Liver (tissue), 10 donors: ENCODE results near the gene NF1. TPM values are rescaled to one million over a fixed set of nuclear protein-coding genes. Genes with fewer than 3 reads are reported as not detected.
A peak's percentile ranks its signal among the peaks of the same experiment; 100 is the strongest.

ENCODE experiments used
- DNase-seq: peaks from one replicate; pipeline ENCODE4 v3.0.0-alpha.2; 2017; ENCODE audit warnings: low spot score
- H3K27ac ChIP-seq, 2 donors: one replicate each; pipeline ENCODE4 v1.7.0; 2013; ENCODE audit warnings: inconsistent platforms in 2 of 2, low read length in 2 of 2, control low read depth in 1 of 2, low read depth in 1 of 2, mild to moderate bottlenecking in 1 of 2
- H3K27me3 ChIP-seq, 4 donors: one replicate each; pipeline versions ENCODE4 v1.6.1 to v1.7.0; 2013; ENCODE audit warnings: low read length in 3 of 4, inconsistent platforms in 1 of 4, mild to moderate bottlenecking in 1 of 4, moderate library complexity in 1 of 4; ENCODE audit not compliant: control insufficient read depth in 4 of 4, insufficient read depth in 4 of 4
- H3K36me3 ChIP-seq, 4 donors: one replicate each; pipeline versions ENCODE4 v1.6.1 to v1.7.0; 2013; ENCODE audit warnings: low read length in 3 of 4, mild to moderate bottlenecking in 3 of 4, low read depth in 1 of 4, moderate library complexity in 1 of 4; ENCODE audit not compliant: control insufficient read depth in 4 of 4, insufficient read depth in 3 of 4
- H3K4me1 ChIP-seq, 4 donors: one replicate each; pipeline versions ENCODE4 v1.6.1 to v1.7.0; 2013; ENCODE audit warnings: low read length in 3 of 4, mild to moderate bottlenecking in 3 of 4, moderate library complexity in 1 of 4; ENCODE audit not compliant: control insufficient read depth in 4 of 4, insufficient read depth in 4 of 4
- H3K4me3 ChIP-seq, 3 donors: one replicate each; pipeline versions ENCODE4 v1.6.1 to v1.7.0; 2013; ENCODE audit warnings: low read length in 3 of 3, control low read depth in 1 of 3, low read depth in 1 of 3, mild to moderate bottlenecking in 1 of 3
- H3K9ac ChIP-seq, 2 donors: one replicate each; pipeline ENCODE4 v1.7.0; 2013; ENCODE audit warnings: low read length in 2 of 2, mild to moderate bottlenecking in 2 of 2, moderate library complexity in 2 of 2, control low read depth in 1 of 2, low read depth in 1 of 2
- H3K9me3 ChIP-seq, 4 donors: one replicate each; pipeline versions ENCODE4 v1.6.1 to v1.7.0; 2013; ENCODE audit warnings: low read length in 3 of 4; ENCODE audit not compliant: control insufficient read depth in 4 of 4
- ATF3 ChIP-seq: IDR thresholded peaks from 2 replicates; pipeline ENCODE4 v1.6.1; 2016; ENCODE audit warnings: antibody characterized with exemption
- EGR1 ChIP-seq, 2 donors: IDR thresholded peaks; 2 replicates each; pipeline ENCODE4 v1.6.1; 2016 to 2018; ENCODE audit warnings: antibody characterized with exemption in 2 of 2, low read depth in 2 of 2
- FOXA1 ChIP-seq: IDR thresholded peaks from 2 replicates; pipeline ENCODE4 v1.6.1; 2016; ENCODE audit warnings: antibody characterized with exemption
- FOXA2 ChIP-seq: IDR thresholded peaks from 2 replicates; pipeline ENCODE4 v1.6.1; 2016; ENCODE audit warnings: antibody characterized with exemption
- GABPA ChIP-seq, 2 donors: IDR thresholded peaks in 1 of 2; conservative IDR thresholded peaks in 1 of 2; 2 replicates each; pipeline ENCODE4 v1.6.1; 2016; ENCODE audit warnings: antibody characterized with exemption in 2 of 2, mild to moderate bottlenecking in 1 of 2, moderate library complexity in 1 of 2
- HNF4A ChIP-seq, 2 donors: conservative IDR thresholded peaks; 2 replicates each; pipeline ENCODE4 v1.6.1; 2016; ENCODE audit warnings: antibody characterized with exemption in 2 of 2, mild to moderate bottlenecking in 2 of 2
- HNF4G ChIP-seq: IDR thresholded peaks from 2 replicates; pipeline ENCODE4 v1.6.1; 2016; ENCODE audit warnings: antibody characterized with exemption
- JUND ChIP-seq, 2 donors: IDR thresholded peaks; 2 replicates each; pipeline ENCODE4 v1.6.1; 2016; ENCODE audit warnings: antibody characterized with exemption in 2 of 2
- NR2F2 ChIP-seq: IDR thresholded peaks from 2 replicates; pipeline ENCODE4 v1.6.1; 2016; ENCODE audit warnings: antibody characterized with exemption
- RAD21 ChIP-seq, 2 donors: IDR thresholded peaks; 2 replicates each; pipeline ENCODE4 v1.6.1; 2016; ENCODE audit warnings: antibody characterized with exemption in 2 of 2, mild to moderate bottlenecking in 2 of 2
- RXRA ChIP-seq, 2 donors: IDR thresholded peaks; 2 replicates each; pipeline ENCODE4 v1.6.1; 2017 to 2018; ENCODE audit warnings: antibody characterized with exemption in 2 of 2, mild to moderate bottlenecking in 1 of 2
- SP1 ChIP-seq: IDR thresholded peaks from 2 replicates; pipeline ENCODE4 v1.6.1; 2018; ENCODE audit warnings: antibody characterized with exemption, mild to moderate bottlenecking
- TAF1 ChIP-seq: conservative IDR thresholded peaks from 2 replicates; pipeline ENCODE4 v1.6.1; 2016; ENCODE audit warnings: antibody characterized with exemption, mild to moderate bottlenecking
- YY1 ChIP-seq: IDR thresholded peaks from 2 replicates; pipeline ENCODE4 v1.6.1; 2016; ENCODE audit warnings: antibody characterized with exemption, mild to moderate bottlenecking
- ZBTB33 ChIP-seq: IDR thresholded peaks from 2 replicates; pipeline ENCODE4 v1.6.1; 2016; ENCODE audit warnings: antibody characterized with exemption
- WGBS: extraction: QIAGEN DNeasy Blood & Tissue Kit; methylation state at CpG from one replicate; pipeline ENCODE4 v1.1.7; 2013; 5-methylcytosine and 5-hydroxymethylcytosine counted together
- polyA plus RNA-seq, 2 donors: library from polyadenylated mRNA; stranded (reverse) in 1 of 2; unstranded in 1 of 2; fragments of 200-250 nt in 1 of 2; fragments of >200 nt in 1 of 2; fragmentation: Nextera tagmentation in 1 of 2; extraction: Ambion mirVana in 1 of 2; gene quantifications; one replicate each; pipeline versions ENCODE4 v1.2.1 to v1.2.3, GENCODE V29; 2013 to 2015
- small RNA-seq: library from RNA; depleted of rRNA; stranded (forward); fragments of <200 nt; gene quantifications from one replicate; pipeline ENCODE3, GENCODE V24; 2014
- total RNA-seq, 2 donors: library from RNA; depleted of rRNA; stranded (reverse); fragments of >200 nt; gene quantifications; one replicate each; pipeline ENCODE4 v1.2.3, GENCODE V29; 2014
- TF ChIP-seq, protein P1 (sequence below): IDR thresholded peaks from 2 replicates; pipeline ENCODE4 v1.6.1; 2016; ENCODE audit warnings: antibody characterized with exemption
- TF ChIP-seq, protein P2 (sequence below): IDR thresholded peaks from 2 replicates; pipeline ENCODE4 v1.6.1; 2016; ENCODE audit warnings: antibody characterized with exemption, mild to moderate bottlenecking
- TF ChIP-seq, protein P3 (sequence below): fragments of 150-350 bp; IDR thresholded peaks from 2 replicates; pipeline ENCODE4 v1.5.1; 2017; ENCODE audit warnings: improper control_type of control experiment, low read depth, low read length; ENCODE audit not compliant: missing input control
- donor health status: healthy.
- donor health status: healthy.
- donor health status: healthy.
- donor health status: healthy.
- donor health status: healthy.

Gene NF1
- total and polyA plus RNA-seq, 4 donors = 4.6 to 42.6 (median 13.5) TPM

DNA sequence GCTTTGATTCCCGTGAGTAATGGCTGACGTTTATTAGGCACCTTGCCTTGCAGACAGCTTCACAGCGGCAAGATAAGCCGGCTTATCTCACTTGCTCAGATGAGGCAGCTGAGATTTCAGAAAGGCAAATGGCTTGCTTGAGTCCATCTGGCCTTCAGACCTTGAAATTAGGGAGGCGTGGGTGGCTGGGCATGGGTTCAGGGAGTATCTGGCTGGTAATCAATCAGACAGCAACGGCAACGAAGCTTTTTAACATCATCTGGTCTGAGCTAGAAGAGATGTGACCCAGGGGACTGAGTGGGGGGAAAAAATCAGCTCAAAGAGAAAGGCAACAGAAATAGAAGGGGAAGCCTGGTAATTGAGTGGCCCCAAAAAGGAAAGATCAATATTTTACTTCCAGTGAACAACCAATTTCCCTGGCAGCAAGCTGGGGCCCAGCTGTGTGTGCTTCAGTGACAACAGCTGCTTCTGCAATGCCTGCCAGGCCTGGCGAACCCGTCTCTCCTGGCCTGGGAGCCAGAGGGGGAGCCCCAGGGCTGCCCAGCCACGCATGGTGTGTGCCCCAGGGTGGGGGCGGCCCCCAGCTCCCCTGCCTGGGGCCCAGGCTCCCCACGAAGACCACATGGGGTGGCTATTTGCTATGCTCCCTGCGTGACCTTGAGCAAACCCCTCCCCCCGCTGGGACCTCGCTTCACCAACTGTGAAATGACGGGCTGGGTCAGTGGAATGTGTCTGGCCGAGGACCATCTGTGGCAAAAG is 330.7 kb downstream of the NF1 start:
- no peaks in the 10 kb centered on the region for H3K36me3 ChIP-seq
- 29% methylated on average over 17 of the region's 17 CpGs for WGBS
- H3K4me3 ChIP-seq = no peak overlapping the region
- DNase-seq = no peak
- H3K4me1 ChIP-seq = peaks cover 6 to 12% (median 8%) of the 10 kb centered on the region in 4 donors
- no peaks in the 10 kb centered on the region for H3K27me3 ChIP-seq
- H3K9ac ChIP-seq = no peak overlapping the region
- no peak overlapping the region for H3K27ac ChIP-seq
- TF ChIP-seq GABPA (IDR thresholded peaks at IDR 0.05 in 1 of 2, conservative IDR thresholded peaks at IDR 0.05 in 1 of 2) (no peak), FOXA1 (no peak), NR2F2 (no peak), SP1 (peak; percentile 24), HNF4A (conservative IDR thresholded peaks at IDR 0.05) (peak; percentile 44 to 66), YY1 (peak; percentile 25), TAF1 (no peak), JUND (IDR thresholded peaks at IDR 0.05) (no peak), ZBTB33 (no peak), RXRA (IDR thresholded peaks at IDR 0.05) (peak in 1 of 2 donors; percentile 31), EGR1 (IDR thresholded peaks at IDR 0.05; ENCODE audit: low read depth in 2 of 2) (peak; percentile 88 to 97), HNF4G (no peak), FOXA2 (no peak), ATF3 (no peak), RAD21 (IDR thresholded peaks at IDR 0.05) (no peak)
- TF ChIP-seq, protein P1, sequence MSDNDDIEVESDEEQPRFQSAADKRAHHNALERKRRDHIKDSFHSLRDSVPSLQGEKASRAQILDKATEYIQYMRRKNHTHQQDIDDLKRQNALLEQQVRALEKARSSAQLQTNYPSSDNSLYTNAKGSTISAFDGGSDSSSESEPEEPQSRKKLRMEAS = no peak
- TF ChIP-seq, protein P2, sequence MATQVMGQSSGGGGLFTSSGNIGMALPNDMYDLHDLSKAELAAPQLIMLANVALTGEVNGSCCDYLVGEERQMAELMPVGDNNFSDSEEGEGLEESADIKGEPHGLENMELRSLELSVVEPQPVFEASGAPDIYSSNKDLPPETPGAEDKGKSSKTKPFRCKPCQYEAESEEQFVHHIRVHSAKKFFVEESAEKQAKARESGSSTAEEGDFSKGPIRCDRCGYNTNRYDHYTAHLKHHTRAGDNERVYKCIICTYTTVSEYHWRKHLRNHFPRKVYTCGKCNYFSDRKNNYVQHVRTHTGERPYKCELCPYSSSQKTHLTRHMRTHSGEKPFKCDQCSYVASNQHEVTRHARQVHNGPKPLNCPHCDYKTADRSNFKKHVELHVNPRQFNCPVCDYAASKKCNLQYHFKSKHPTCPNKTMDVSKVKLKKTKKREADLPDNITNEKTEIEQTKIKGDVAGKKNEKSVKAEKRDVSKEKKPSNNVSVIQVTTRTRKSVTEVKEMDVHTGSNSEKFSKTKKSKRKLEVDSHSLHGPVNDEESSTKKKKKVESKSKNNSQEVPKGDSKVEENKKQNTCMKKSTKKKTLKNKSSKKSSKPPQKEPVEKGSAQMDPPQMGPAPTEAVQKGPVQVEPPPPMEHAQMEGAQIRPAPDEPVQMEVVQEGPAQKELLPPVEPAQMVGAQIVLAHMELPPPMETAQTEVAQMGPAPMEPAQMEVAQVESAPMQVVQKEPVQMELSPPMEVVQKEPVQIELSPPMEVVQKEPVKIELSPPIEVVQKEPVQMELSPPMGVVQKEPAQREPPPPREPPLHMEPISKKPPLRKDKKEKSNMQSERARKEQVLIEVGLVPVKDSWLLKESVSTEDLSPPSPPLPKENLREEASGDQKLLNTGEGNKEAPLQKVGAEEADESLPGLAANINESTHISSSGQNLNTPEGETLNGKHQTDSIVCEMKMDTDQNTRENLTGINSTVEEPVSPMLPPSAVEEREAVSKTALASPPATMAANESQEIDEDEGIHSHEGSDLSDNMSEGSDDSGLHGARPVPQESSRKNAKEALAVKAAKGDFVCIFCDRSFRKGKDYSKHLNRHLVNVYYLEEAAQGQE = no peak
- TF ChIP-seq, protein P3, sequence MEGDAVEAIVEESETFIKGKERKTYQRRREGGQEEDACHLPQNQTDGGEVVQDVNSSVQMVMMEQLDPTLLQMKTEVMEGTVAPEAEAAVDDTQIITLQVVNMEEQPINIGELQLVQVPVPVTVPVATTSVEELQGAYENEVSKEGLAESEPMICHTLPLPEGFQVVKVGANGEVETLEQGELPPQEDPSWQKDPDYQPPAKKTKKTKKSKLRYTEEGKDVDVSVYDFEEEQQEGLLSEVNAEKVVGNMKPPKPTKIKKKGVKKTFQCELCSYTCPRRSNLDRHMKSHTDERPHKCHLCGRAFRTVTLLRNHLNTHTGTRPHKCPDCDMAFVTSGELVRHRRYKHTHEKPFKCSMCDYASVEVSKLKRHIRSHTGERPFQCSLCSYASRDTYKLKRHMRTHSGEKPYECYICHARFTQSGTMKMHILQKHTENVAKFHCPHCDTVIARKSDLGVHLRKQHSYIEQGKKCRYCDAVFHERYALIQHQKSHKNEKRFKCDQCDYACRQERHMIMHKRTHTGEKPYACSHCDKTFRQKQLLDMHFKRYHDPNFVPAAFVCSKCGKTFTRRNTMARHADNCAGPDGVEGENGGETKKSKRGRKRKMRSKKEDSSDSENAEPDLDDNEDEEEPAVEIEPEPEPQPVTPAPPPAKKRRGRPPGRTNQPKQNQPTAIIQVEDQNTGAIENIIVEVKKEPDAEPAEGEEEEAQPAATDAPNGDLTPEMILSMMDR = no peak
- no peaks in the 10 kb centered on the region for H3K9me3 ChIP-seq

Small RNAs within 50 kb of the gene (small RNA-seq; reads per million reads assigned to genes)
- not detected for gene MIR4733

Other genes with a start within 250 kb of the NF1 start
- gene TEFM, start 188.7 kb upstream of the NF1 start, total RNA-seq = 10 to 100 TPM in 1 of 2 donors, 1 to 10 TPM in 1; 5.1 to 16.7 TPM
- gene TEFM, start 188.7 kb upstream of the NF1 start, polyA plus RNA-seq = 10 to 100 TPM in 1 of 2 donors, 1 to 10 TPM in 1; 8.7 to 12.4 TPM
- gene ADAP2, start 173.0 kb upstream of the NF1 start, total RNA-seq = 10 to 100 TPM; 18.4 to 18.6 TPM
- gene ADAP2, start 173.0 kb upstream of the NF1 start, polyA plus RNA-seq = 1 to 10 TPM; 5.2 to 5.4 TPM
- gene RNF135, start 123.9 kb upstream of the NF1 start, total RNA-seq = 1 to 10 TPM; 4.0 to 5.5 TPM
- 1 to 10 TPM; 3.4 to 3.5 TPM for gene RNF135, start 123.9 kb upstream of the NF1 start, polyA plus RNA-seq
- gene OMG, start 202.3 kb downstream of the NF1 start, total RNA-seq = under 1 TPM; 0.05 to 0.25 TPM
- gene OMG, start 202.3 kb downstream of the NF1 start, polyA plus RNA-seq = 1 to 10 TPM in 1 of 2 donors, under 1 TPM in 1; 0.13 to 2.1 TPM
- 1 to 10 TPM; 2.8 to 3.5 TPM for gene EVI2B, start 219.1 kb downstream of the NF1 start, total RNA-seq
- gene EVI2B, start 219.1 kb downstream of the NF1 start, polyA plus RNA-seq = 1 to 10 TPM; 4.0 to 5.8 TPM
- 1 to 10 TPM; 2.1 to 2.8 TPM for gene EVI2A, start 226.6 kb downstream of the NF1 start, total RNA-seq
- 1 to 10 TPM; 1.1 to 2.0 TPM for gene EVI2A, start 226.6 kb downstream of the NF1 start, polyA plus RNA-seq